GM23248 (cell line): ENCODE measurements around the gene MYO1G.

Experiments
- EZH2 ChIP-seq: fragments of 200-600 bp; sonication (generic); IDR thresholded peaks from 2 replicates; pipeline ENCODE4 v1.6.1; 2018; ENCODE audit warnings: antibody characterized with exemption, mild to moderate bottlenecking; ENCODE audit not compliant: insufficient read depth, poor library complexity, severe bottlenecking
- EZH2phosphoT487 ChIP-seq: fragments of 200-600 bp; sonication (generic); IDR thresholded peaks from 2 replicates; pipeline ENCODE4 v1.6.1; 2018; ENCODE audit warnings: antibody characterized with exemption, moderate library complexity, mild to moderate bottlenecking, low read depth; ENCODE audit not compliant: insufficient read depth

GRCh38 chr7:44918029-44918428 is 60.8 kb downstream of the MYO1G start:
- TF ChIP-seq EZH2 (no peak), EZH2phosphoT487 (no peak)
